Thoracic aorta (tissue), 2 donors: ENCODE data around the gene MTM1. TPM values are rescaled to one million over a fixed set of nuclear protein-coding genes. Genes with fewer than 3 reads are reported as not detected.

Experiments used
- ATAC-seq: fragments of 150-250 bp; one replicate; pipeline ENCODE4 v1.8.0; 2017; ENCODE audit warnings: low read depth; ENCODE audit not compliant: insufficient number of reproducible peaks, low FRiP score
- DNase-seq: peaks from one replicate; pipeline ENCODE4 v3.0.0-alpha.2; 2020; ENCODE audit warnings: low spot score
- H3K27ac ChIP-seq, 2 donors: fragments of 200-600 bp; sonication (generic); 1 replicate in 1 of 2; 2 replicates in 1 of 2; pipeline ENCODE4 v1.5.1; 2016; ENCODE audit warnings: mild to moderate bottlenecking in 2 of 2, moderate library complexity in 2 of 2
- H3K27me3 ChIP-seq: fragments of 200-600 bp; sonication (generic); replicated peaks from 2 replicates; pipeline ENCODE4 v1.6.0; 2016; ENCODE audit warnings: mild to moderate bottlenecking; ENCODE audit not compliant: insufficient read depth
- H3K36me3 ChIP-seq: fragments of 200-600 bp; sonication (generic); one replicate; pipeline ENCODE4 v1.5.1; 2016
- H3K4me1 ChIP-seq, 2 donors: fragments of 200-600 bp; sonication (generic); 1 replicate in 1 of 2; 2 replicates in 1 of 2; pipeline versions ENCODE4 v1.5.1 to v1.6.0; 2016; ENCODE audit warnings: low read depth in 2 of 2, mild to moderate bottlenecking in 1 of 2; ENCODE audit not compliant: control insufficient read depth in 1 of 2
- H3K4me3 ChIP-seq: fragments of 200-600 bp; sonication (generic); 2 replicates; pipeline ENCODE4 v1.5.1; 2016; ENCODE audit warnings: mild to moderate bottlenecking
- H3K9me3 ChIP-seq: fragments of 200-600 bp; sonication (generic); 2 replicates; pipeline ENCODE4 v1.5.1; 2016
- CTCF ChIP-seq: fragments of 200-600 bp; sonication (generic); IDR thresholded peaks from one replicate; pipeline ENCODE4 v1.5.1; 2019; ENCODE audit warnings: antibody characterized with exemption
- total RNA-seq, 2 donors: library from RNA; depleted of rRNA; stranded (reverse); fragments of >200 nt; gene quantifications; one replicate each; pipeline versions ENCODE4 v1.1.0 to v1.2.3, GENCODE V29; 2016

MTM1 gene
- total RNA-seq, 2 donors from 2014 or later = 18.8 to 21.4 TPM

DNA sequence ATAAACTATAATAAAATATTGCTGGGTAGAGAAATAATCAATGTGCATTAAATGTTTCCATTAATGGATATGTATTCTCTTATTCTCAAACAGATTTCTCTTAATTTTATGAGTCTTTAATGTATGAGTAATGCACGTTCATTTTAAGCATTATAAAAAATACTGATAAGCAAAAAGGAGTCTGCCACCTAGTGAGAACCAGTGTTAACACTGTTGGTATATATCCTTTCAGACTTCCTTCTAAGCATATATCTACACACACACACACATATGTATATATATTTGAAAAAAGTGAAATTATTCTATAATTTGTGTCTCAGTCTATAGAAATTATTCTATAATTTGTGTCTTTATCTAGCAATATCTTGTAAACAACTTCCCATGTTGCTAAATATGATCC lies 74.8 kb downstream of the MTM1 start:
- peaks cover 0 to 2% of the 10 kb centered on the region in 2 donors for H3K4me1 ChIP-seq
- no peak for TF ChIP-seq CTCF

GRCh38 chrX:150643958-150644357 lies 75.5 kb downstream of the MTM1 start:
- no peak for DNase-seq
- Histone ChIP-seq H3K27me3 (no peaks in the 10 kb centered on the region), H3K4me3 (no peak overlapping the region), H3K36me3 (no peaks in the 10 kb centered on the region), H3K27ac (no peak overlapping the region), H3K9me3 (no peaks in the 10 kb centered on the region), H3K4me1 (peaks cover 0 to 9% of the 10 kb centered on the region in 2 donors)
- ATAC-seq = no peak
- no peak for TF ChIP-seq CTCF

More for the DNA sequence above, 74.8 kb downstream of the MTM1 start:
- H3K4me3 ChIP-seq = no peak overlapping the region
- H3K27me3 ChIP-seq = no peaks in the 10 kb centered on the region
- no peaks in the 10 kb centered on the region for H3K36me3 ChIP-seq
- ATAC-seq = no peak
- no peak overlapping the region for H3K27ac ChIP-seq
- H3K9me3 ChIP-seq = no peaks in the 10 kb centered on the region
- DNase-seq = no peak

GRCh38 chrX:150644422-150644821 lies 76.0 kb downstream of the MTM1 start:
- no peaks in the 10 kb centered on the region for H3K36me3 ChIP-seq
- H3K4me3 ChIP-seq = no peak overlapping the region
- no peaks in the 10 kb centered on the region for H3K27me3 ChIP-seq
- no peak overlapping the region for H3K27ac ChIP-seq
- no peaks in the 10 kb centered on the region for H3K9me3 ChIP-seq
- peaks cover 0 to 12% of the 10 kb centered on the region in 2 donors for H3K4me1 ChIP-seq
- no peak for ATAC-seq
- no peak for DNase-seq
- TF ChIP-seq CTCF = no peak

DNA sequence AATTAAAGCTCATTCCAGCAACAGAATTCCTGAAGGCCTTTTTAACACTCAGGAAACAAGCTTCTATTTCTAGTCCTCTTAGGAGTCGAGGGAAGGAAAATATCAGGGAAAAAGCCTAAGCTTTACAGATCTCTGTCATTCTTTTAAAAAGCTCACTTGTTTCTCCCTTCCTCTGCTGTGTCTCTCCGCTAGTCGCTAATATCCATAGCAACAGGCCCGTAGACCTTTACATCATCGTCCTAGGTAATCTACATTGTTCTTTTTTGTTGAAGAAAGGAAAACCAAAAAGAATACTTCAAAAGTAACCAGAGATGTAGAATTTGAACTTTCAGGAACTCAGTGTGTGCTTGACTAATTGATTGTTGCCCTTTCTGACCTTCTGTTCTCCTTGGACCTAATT lies 78.9 kb downstream of the MTM1 start:
- Histone ChIP-seq H3K36me3 (no peaks in the 10 kb centered on the region), H3K9me3 (no peaks in the 10 kb centered on the region), H3K4me1 (peaks cover 0 to 12% of the 10 kb centered on the region in 2 donors), H3K4me3 (no peak overlapping the region), H3K27ac (no peak overlapping the region), H3K27me3 (no peaks in the 10 kb centered on the region)
- DNase-seq (no peak), ATAC-seq (no peak)
- TF ChIP-seq CTCF = no peak

DNA sequence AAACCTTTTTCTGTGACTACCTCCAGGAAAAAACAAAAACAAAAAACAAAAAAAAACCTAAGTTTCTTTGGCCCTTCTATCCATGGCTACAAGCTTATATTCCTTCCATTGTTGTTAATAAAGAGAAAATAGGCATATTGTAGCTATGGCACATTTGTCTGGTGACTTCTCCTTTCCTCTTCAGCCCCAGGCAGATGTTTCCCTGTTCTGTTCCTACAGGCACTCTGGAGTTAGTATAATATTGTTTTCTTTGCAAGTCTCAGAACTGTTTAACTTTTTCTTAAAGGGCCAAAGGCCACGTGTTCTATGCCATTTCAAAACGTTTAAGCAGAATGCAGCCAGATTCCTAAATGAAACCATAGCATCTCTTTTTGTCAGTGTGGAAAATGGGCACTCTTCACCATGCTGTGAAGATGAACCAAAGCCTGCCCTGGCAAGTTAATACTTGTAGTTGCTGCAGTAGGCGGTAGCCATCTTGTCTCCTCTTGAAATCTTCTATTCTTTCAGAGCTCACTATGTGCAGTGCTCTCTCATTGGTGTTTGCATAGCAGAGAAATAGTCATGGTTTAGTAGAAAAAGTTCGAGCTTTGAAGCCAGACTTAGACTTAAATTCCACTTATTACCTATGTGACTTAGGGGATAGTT lies 80.0 kb downstream of the MTM1 start:
- no peak for TF ChIP-seq CTCF
- ATAC-seq = no peak
- H3K4me1 ChIP-seq = peaks cover 0 to 12% of the 10 kb centered on the region in 2 donors
- no peak for DNase-seq
- peak overlapping the region in 1 of 2 donors; percentile 16 for H3K27ac ChIP-seq
- H3K36me3 ChIP-seq = no peaks in the 10 kb centered on the region
- H3K9me3 ChIP-seq = no peaks in the 10 kb centered on the region
- H3K4me3 ChIP-seq = no peak overlapping the region
- no peaks in the 10 kb centered on the region for H3K27me3 ChIP-seq
